HG03354 (cell line): ENCODE data around the gene PDE4D.

ENCODE experiments used
- ATAC-seq: cut with Tn5 transposase; IDR thresholded peaks from one replicate; pipeline ENCODE4 v1.9.1; 2021; ENCODE audit warnings: mild to moderate bottlenecking; ENCODE audit not compliant: unreplicated experiment, poor library complexity, severe bottlenecking

PDE4D gene

DNA sequence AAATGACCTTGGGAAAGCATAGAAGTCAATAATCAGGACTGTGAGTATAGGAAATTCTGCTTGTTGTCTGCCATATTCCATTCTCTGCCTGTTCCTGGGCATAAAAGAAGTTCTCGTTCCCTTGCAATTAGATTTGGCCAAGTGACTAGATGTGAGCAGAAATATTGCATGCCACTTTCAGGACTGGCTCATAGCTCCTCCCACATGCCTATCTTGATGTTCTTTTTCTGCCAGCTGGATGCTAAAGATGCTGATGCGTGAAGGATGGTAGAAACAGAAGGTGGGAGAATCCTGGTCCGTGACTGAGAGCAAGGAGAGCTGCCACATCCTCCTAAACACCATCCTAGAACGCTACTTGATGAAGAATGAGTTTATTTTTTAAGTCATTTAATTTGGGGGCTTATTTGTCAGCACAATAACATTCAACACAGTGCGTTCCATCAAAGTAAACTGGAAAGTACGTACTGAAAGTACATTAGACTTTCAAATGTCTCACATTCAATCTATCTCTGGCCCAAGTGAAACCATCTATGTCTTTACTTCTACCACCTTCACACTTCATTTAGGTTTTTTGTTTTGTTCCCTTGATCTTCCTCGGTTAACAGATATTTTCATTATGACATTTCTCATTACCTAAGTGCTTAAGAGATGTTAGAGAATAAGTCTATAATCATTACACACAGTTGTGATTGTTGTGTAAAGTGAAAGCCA lies 662.1 kb downstream of the PDE4D start:
- ATAC-seq = no peak

GRCh38 chr5:59222687-59223511 lies 670.6 kb downstream of the PDE4D start:
- no peak for ATAC-seq

- ATAC-seq = no peak
These were observed 671.8 kb downstream of the PDE4D start for GRCh38 chr5:59221769-59222168.

GRCh38 chr5:59218424-59219045 lies 675.0 kb downstream of the PDE4D start:
- no peak for ATAC-seq

GRCh38 chr5:59216841-59217240 lies 676.7 kb downstream of the PDE4D start:
- no peak for ATAC-seq

DNA sequence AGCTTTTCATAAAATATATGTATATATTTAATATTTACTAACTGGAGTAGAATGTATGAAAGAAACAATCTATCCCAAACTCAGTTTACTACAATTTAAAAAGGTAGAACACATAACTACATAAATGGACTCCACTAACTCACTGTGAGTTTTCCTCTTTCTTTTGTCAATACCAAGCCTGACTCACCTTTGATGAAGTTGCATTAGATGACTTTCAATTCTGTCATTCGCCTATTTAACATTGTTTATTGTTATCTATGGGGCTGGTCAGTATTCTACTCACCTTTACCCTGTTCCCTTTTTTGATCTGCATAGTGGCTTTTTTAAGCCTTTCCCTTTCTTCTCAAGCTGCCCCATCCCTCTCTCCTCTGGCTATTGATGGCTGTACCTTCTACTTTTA lies 680.9 kb downstream of the PDE4D start:
- no peak for ATAC-seq

- ATAC-seq = no peak
These were observed 683.7 kb downstream of the PDE4D start for GRCh38 chr5:59209758-59210359.

GRCh38 chr5:59208474-59208873 lies 685.1 kb downstream of the PDE4D start:
- ATAC-seq = no peak

GRCh38 chr5:59207401-59207800 lies 686.1 kb downstream of the PDE4D start:
- ATAC-seq = no peak

GRCh38 chr5:59206132-59206581 lies 687.4 kb downstream of the PDE4D start:
- ATAC-seq = no peak

- no peak for ATAC-seq
These were observed 689.2 kb downstream of the PDE4D start for GRCh38 chr5:59204114-59204897.

DNA sequence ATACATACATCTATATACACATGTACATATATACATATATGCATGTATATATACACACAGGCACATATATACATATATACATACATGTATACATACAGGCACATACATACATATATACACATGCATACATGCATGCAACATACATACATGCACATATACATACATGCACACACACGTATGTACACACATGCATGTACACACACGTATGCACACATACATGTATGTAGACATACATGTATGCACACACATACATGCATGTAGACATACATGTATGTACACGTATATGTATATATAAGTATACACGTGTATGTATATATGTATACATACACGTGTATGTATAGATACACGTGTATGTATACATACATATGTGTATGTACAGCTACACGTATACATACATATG lies 693.7 kb downstream of the PDE4D start:
- no peak for ATAC-seq

- no peak for ATAC-seq
These were observed 694.7 kb downstream of the PDE4D start for GRCh38 chr5:59198832-59199231.

GRCh38 chr5:59198365-59198764 lies 695.2 kb downstream of the PDE4D start:
- ATAC-seq = no peak

- no peak for ATAC-seq
These were observed 695.6 kb downstream of the PDE4D start for GRCh38 chr5:59197911-59198310.

- no peak for ATAC-seq
These were observed 699.8 kb downstream of the PDE4D start for GRCh38 chr5:59193616-59194319.

DNA sequence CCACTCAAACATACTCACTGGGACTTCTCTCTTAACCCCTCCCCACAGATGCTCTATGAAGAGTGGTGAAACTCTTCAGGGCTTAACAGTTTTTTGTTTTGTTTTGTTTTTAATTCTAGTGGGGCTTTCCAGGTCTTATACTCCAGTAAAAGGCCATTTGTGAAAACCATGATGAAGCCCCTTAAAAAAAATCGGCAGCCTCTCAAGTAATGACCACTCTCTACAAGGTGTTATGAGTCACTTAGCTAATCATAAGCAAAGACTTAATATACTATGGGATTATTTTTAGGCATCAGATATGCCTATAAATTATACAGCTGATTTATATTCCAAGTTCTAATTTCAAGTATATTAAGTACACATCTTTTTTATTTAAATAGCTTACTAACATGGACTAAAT lies 702.8 kb downstream of the PDE4D start:
- ATAC-seq = no peak

DNA sequence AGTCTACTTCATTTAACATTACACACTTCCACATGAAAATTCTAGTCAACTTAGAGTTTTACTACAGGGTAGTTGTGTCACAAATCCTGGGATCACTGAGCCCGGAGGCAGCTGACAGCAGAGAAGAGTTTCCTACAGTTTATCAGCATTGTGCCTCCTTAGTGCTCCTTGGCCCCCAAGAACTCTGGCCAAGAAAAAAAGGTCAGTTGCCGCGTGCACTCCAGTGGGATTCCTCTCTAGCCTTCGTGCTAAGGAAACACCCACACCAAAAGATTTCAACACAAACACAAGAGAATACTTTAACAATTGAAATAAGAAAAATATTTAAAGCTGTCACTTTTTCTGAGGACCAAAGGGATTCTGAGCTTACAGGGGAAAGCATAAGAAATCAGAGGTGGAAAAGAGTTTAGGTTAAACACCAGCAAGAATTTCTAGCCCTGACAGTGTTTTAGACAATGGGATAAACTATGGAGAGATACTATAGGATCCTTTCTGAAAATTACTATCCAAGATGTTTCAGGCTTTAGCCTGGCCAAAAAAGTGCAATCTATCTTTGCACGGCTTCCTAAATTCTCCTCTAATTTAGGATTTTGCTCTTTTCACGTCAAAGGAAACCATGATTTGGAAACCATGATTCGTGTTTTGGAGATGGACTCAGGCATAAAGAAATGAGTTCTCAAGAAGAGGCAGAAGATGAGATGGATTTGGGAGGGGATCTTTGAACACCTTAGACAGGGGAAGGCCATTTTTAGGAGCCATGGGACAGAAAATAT lies 703.9 kb downstream of the PDE4D start:
- ATAC-seq = no peak
